ENCODE results near the gene TUBB8B.
"Not testable (repeated sequence)": the region's sequence is repeated elsewhere in the genome, so short reads cannot be mapped to it uniquely, and the experiment has no call there.

The TUBB8B gene

GRCh38 chr18:11383-12274 is 37.8 kb downstream of the TUBB8B start:
- not testable (repeated sequence) for DNase-seq

- DNase-seq, result not testable (repeated sequence)
Observed at GRCh38 chr18:10624-11184, 38.7 kb downstream of the TUBB8B start.

- peak; percentile 37 for DNase-seq
Observed at GRCh38 chr18:9937-10336, 39.5 kb downstream of the TUBB8B start.

All from CD4-positive, alpha-beta T cell treated with Interleukin-17A for 1 hour (primary cell).